Body of pancreas (tissue), 4 donors: Measurements from ENCODE around the gene RAD21L1.

ENCODE experiments used
- POLR2A ChIP-seq, 3 donors: fragments of 450-650 bp; IDR thresholded peaks; one replicate each; pipeline ENCODE4 v1.6.1; 2016; ENCODE audit warnings: antibody characterized with exemption in 3 of 3, mild to moderate bottlenecking in 2 of 3
- TF ChIP-seq, protein P1 (sequence below), 7 experiments: fragments of 450-650 bp in 4 of 7; fragments of 200-600 bp in 3 of 7; sonication (generic) in 3 of 7; IDR thresholded peaks; one replicate each; pipeline ENCODE4 v1.5.1; 2016 to 2019; ENCODE audit warnings: antibody characterized with exemption in 7 of 7

DNA sequence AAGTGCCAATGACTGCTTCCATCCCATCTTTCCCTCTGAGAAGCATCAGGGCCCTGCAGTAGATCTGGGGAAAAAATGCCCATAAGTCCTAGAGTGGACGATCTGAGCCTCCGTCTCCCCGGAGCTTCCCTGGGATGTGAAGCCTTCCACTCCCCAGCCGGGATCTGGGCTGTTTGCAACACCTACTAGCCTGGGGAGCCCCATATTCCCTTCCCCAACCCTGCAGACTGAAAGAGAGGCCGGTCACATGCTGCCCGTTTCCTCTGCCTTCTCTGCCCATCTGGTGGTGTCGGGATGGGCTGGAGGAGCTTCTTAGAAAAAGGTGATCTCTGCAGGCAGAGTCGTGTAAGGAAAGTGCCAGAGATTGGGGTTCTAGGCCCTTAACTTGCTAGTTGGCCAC, 41.3 kb downstream of the RAD21L1 start:
- TF ChIP-seq, protein P1, sequence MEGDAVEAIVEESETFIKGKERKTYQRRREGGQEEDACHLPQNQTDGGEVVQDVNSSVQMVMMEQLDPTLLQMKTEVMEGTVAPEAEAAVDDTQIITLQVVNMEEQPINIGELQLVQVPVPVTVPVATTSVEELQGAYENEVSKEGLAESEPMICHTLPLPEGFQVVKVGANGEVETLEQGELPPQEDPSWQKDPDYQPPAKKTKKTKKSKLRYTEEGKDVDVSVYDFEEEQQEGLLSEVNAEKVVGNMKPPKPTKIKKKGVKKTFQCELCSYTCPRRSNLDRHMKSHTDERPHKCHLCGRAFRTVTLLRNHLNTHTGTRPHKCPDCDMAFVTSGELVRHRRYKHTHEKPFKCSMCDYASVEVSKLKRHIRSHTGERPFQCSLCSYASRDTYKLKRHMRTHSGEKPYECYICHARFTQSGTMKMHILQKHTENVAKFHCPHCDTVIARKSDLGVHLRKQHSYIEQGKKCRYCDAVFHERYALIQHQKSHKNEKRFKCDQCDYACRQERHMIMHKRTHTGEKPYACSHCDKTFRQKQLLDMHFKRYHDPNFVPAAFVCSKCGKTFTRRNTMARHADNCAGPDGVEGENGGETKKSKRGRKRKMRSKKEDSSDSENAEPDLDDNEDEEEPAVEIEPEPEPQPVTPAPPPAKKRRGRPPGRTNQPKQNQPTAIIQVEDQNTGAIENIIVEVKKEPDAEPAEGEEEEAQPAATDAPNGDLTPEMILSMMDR (IDR thresholded peaks at IDR 0.05): no peak
- TF ChIP-seq POLR2A (IDR thresholded peaks at IDR 0.05): no peak
